ENCODE data around the gene FAHD2B.
"Not testable (repeated sequence)": the region's sequence is repeated elsewhere in the genome, so short reads cannot be mapped to it uniquely, and the experiment has no call there.

The FAHD2B gene

DNA sequence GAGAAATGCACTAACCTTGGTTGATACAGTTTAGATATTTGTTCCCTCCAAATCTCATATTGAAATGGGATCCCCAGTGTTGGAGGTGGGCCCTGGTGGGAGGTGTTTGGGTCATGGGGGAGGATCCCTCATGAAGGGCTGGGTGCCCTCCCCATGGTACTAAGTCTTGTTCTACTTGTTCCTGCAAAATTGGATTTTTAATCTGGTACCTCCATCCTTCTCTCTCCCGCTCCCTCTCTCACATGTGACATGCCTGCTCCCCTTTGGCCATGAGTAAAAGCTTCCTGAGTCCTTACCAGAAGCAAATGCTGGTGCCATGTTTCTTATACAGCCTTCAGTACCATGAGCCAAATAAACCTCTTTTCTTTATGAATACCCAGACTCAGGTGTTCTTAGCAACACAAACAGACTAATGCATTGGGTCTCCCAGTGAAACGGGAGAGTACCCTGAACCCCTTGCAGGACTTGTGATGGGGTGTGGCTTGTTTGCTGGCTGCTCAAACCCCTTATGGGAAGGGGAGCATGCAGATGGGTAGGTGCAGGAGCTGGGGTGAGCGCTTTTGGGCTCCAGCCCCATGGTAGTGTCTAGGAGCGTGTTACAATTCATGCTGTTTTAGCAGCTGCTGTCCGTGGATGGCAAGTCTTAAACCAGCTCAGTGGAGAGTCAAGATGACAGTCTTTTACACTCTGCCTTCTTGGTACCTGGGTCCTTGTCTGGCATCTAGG, 27.2 kb downstream of the FAHD2B start:
- no peak for DNase-seq (ENCODE audit: low spot score)

- DNase-seq (ENCODE audit: low spot score) = not testable (repeated sequence)
These were observed 28.7 kb downstream of the FAHD2B start for GRCh38 chr2:97066030-97066429.

- DNase-seq (ENCODE audit: low spot score) = not testable (repeated sequence)
These were observed 32.7 kb downstream of the FAHD2B start for GRCh38 chr2:97062020-97062419.

- DNase-seq (ENCODE audit: low spot score) = not testable (repeated sequence)
These were observed 34.9 kb downstream of the FAHD2B start for GRCh38 chr2:97059782-97060181.

DNA sequence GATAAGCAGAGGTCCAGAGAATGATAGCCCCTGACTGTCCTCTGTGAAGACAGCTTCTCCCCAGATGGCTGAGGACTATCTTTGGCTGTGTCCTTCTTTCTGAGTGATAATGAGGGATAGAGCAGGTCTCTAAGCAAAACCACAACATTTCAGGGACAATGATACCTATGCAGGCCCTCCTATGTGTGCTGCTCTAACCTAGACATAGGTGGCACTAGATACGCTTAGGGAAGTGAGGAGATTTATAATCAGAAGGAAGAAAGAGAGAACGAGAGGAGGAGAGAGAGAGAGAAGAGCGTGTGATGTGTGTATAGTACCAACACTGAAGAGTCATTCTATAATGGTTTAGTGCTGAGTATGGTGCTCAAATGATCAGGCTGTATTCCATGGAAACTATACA, 38.5 kb downstream of the FAHD2B start:
- DNase-seq (ENCODE audit: low spot score) = not testable (repeated sequence)

DNA sequence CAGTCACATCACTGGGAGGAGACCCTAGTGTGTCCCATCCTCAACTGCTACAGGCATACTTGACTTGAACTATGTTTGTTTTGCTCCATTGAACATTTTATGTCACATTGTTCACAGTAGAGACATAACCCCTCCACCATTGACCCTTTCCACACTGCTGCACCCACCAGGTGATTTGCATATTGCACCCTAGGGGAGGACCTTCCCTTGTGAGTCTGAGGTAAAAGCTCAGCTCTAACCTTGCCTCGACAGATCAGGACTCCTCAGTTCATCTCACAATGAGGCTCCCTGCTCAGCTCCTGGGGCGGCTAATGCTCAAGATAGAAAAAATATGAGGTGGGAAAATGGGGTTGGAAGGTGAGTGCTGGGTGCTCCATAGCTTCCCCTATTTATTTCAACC, 44.6 kb downstream of the FAHD2B start:
- not testable (repeated sequence) for DNase-seq (ENCODE audit: low spot score)

- DNase-seq (ENCODE audit: low spot score) = not testable (repeated sequence)
These were observed 46.2 kb downstream of the FAHD2B start for GRCh38 chr2:97048448-97048847.

DNA sequence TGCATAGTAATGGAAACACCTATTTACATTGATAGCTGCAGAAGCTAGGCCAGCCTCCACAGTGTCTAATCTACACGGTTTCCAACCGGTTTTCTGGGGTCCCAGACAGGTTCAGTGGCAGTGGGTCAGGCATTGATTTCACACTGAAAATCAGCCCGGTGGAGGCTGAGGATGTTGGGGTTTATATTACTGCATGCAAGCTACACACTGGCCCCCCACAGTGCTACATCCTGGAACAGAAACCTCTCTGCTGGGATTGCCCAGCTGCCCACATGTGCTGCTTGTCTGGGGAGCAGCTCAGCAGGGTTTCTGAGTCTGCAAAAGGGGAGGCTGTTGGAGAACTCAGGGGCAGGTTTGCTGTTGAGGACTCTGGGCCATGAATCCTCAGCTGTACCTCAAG, 48.0 kb downstream of the FAHD2B start:
- DNase-seq (ENCODE audit: low spot score) = not testable (repeated sequence)

- not testable (repeated sequence) for DNase-seq (ENCODE audit: low spot score)
These were observed 48.7 kb downstream of the FAHD2B start for GRCh38 chr2:97045895-97046499.

Measured in left forelimb (tissue), 1 donor.